Lung (tissue), 12 donors: ENCODE measurements around the gene KRT1. TPM values are rescaled to one million over a fixed set of nuclear protein-coding genes. Genes with fewer than 3 reads are reported as not detected.

Source experiments
- ATAC-seq: fragments of 200-7000 bp; cut with Tn5 transposase; one replicate; pipeline ENCODE4 v1.9.1; 2020; ENCODE audit warnings: moderate number of reproducible peaks; ENCODE audit not compliant: insufficient read depth, low FRiP score
- DNase-seq, 3 donors: peaks; one replicate each; pipeline ENCODE4 v3.0.0-alpha.2; 2013 to 2017
- H3K27ac ChIP-seq, 2 donors: one replicate each; pipeline ENCODE4 v1.5.1; 2013; ENCODE audit warnings: mild to moderate bottlenecking in 2 of 2, moderate library complexity in 2 of 2, control low read depth in 1 of 2, inconsistent platforms in 1 of 2, low read depth in 1 of 2, low read length in 1 of 2
- H3K27me3 ChIP-seq, 3 donors: one replicate each; pipeline ENCODE4 v1.5.1; 2013; ENCODE audit warnings: low read length in 2 of 3; ENCODE audit not compliant: control insufficient read depth in 3 of 3, insufficient read depth in 3 of 3
- H3K36me3 ChIP-seq, 4 donors: one replicate each; pipeline ENCODE4 v1.5.1; 2013; ENCODE audit warnings: low read length in 4 of 4, mild to moderate bottlenecking in 1 of 4, moderate library complexity in 1 of 4; ENCODE audit not compliant: control insufficient read depth in 4 of 4, insufficient read depth in 4 of 4
- H3K4me1 ChIP-seq, 5 donors: one replicate each; pipeline ENCODE4 v1.5.1; 2013; ENCODE audit warnings: low read length in 5 of 5, mild to moderate bottlenecking in 2 of 5, moderate library complexity in 1 of 5; ENCODE audit not compliant: control insufficient read depth in 5 of 5, insufficient read depth in 5 of 5
- H3K4me3 ChIP-seq: one replicate; pipeline ENCODE4 v1.5.1; 2013; ENCODE audit warnings: mild to moderate bottlenecking, control low read depth, moderate library complexity
- H3K9ac ChIP-seq, 2 donors: one replicate each; pipeline ENCODE4 v1.5.1; 2013; ENCODE audit warnings: low read length in 2 of 2, control low read depth in 1 of 2; ENCODE audit not compliant: insufficient read depth in 1 of 2
- H3K9me3 ChIP-seq, 4 donors: one replicate each; pipeline ENCODE4 v1.5.1; 2013; ENCODE audit warnings: low read length in 3 of 4, mild to moderate bottlenecking in 1 of 4, moderate library complexity in 1 of 4; ENCODE audit not compliant: control insufficient read depth in 4 of 4, insufficient read depth in 3 of 4
- CTCF ChIP-seq: IDR thresholded peaks from 2 replicates; pipeline ENCODE4 v1.5.1; 2012; ENCODE audit warnings: mild to moderate bottlenecking; ENCODE audit errors: control extremely low read depth, extremely low read depth
- WGBS, 2 donors: extraction: QIAGEN DNeasy Blood & Tissue Kit; methylation state at CpG; one replicate each; pipeline ENCODE4 v1.1.7; 2013; 5-methylcytosine and 5-hydroxymethylcytosine counted together
- polyA plus RNA-seq, 2 donors: library from polyadenylated mRNA; stranded (reverse); fragments of 200-250 nt; gene quantifications; one replicate each; pipeline ENCODE4 v1.2.1, GENCODE V29; 2013
- total RNA-seq, 2 donors: library from RNA; depleted of rRNA in 1 of 2; stranded (reverse); fragments of >200 nt in 1 of 2; gene quantifications; one replicate each; pipeline ENCODE4 v1.2.1, GENCODE V29; 2014 to 2021
- donor health status: control.
- donor health status: control.
- donor health status: Bipolar disorder and iron deficiency.
- donor health status: healthy.
- donor health status: DM: yes; HTN: yes; CAD: no.

The KRT1 gene
- total and polyA plus RNA-seq, 4 donors = 0.09 to 0.82 TPM; not detected in 2

GRCh38 chr12:52682381-52682660 is 2.1 kb upstream of the KRT1 start:
- H3K9ac ChIP-seq = no peak overlapping the region
- 81 to 82% methylated on average over 2 of the region's 2 CpGs for WGBS, 2 donors
- no peak overlapping the region for H3K4me3 ChIP-seq
- peaks cover 1 to 5% (median 3%) of the 10 kb centered on the region in 3 donors for H3K27me3 ChIP-seq
- no peak for ATAC-seq
- TF ChIP-seq CTCF = no peak
- H3K36me3 ChIP-seq = no peaks in the 10 kb centered on the region
- no peak overlapping the region for H3K27ac ChIP-seq
- no peaks in the 10 kb centered on the region for H3K4me1 ChIP-seq
- peak in 1 of 3 donors; percentile 17 for DNase-seq
- H3K9me3 ChIP-seq = no peaks in the 10 kb centered on the region

- 66 to 75% methylated on average over 12 of the region's 12 CpGs for WGBS, 2 donors
- no peak for ATAC-seq
- H3K4me3 ChIP-seq = no peak overlapping the region
Measured at GRCh38 chr12:52681526-52682380, 1.5 kb upstream of the KRT1 start.

GRCh38 chr12:52679875-52680274 is 332 bp downstream of the KRT1 start:
- TF ChIP-seq CTCF = no peak
- H3K27me3 ChIP-seq = peaks cover 0 to 3% (median 2%) of the 10 kb centered on the region in 3 donors
- no peak overlapping the region for H3K4me3 ChIP-seq

More at GRCh38 chr12:52681526-52682380, 1.5 kb upstream of the KRT1 start:
- Histone ChIP-seq H3K36me3 (no peaks in the 10 kb centered on the region), H3K27me3 (peaks cover 0 to 5% (median 3%) of the 10 kb centered on the region in 3 donors), H3K9me3 (peaks cover 0 to 1% (median 0%) of the 10 kb centered on the region in 4 donors), H3K9ac (no peak overlapping the region), H3K4me1 (no peaks in the 10 kb centered on the region), H3K27ac (no peak overlapping the region)
- TF ChIP-seq CTCF = no peak
- DNase-seq = no peak

More at GRCh38 chr12:52679875-52680274, 332 bp downstream of the KRT1 start:
- Histone ChIP-seq H3K4me1 (no peaks in the 10 kb centered on the region), H3K9ac (no peak overlapping the region), H3K36me3 (no peaks in the 10 kb centered on the region), H3K9me3 (peaks cover 0 to 1% (median 0%) of the 10 kb centered on the region in 4 donors), H3K27ac (no peak overlapping the region)
- DNase-seq (no peak), ATAC-seq (no peak)
- WGBS, 2 donors = 91% methylated on average over 5 of the region's 5 CpGs
